ENCODE measurements around the gene EPM2A.

GRCh38 chr6:145629478-145629877 lies 105.8 kb downstream of the EPM2A start:
- TF ChIP-seq CTCF (IDR thresholded peaks at IDR 0.05) (no peak), POLR2A (IDR thresholded peaks at IDR 0.05) (no peak)
